CD4-positive, CD25-positive, alpha-beta regulatory T cell (primary cell): ENCODE results near the gene SSC4D. TPM values are rescaled to one million over a fixed set of nuclear protein-coding genes. Genes with fewer than 3 reads are reported as not detected.
"Not testable (repeated sequence)": the region's sequence is repeated elsewhere in the genome, so short reads cannot be mapped to it uniquely, and the experiment has no call there.

Experiments used
- ATAC-seq, 2 donors: fragments of 150-1000 bp; cut with Tn5 transposase; one replicate each; pipeline ENCODE4 v1.10.0; 2021; ENCODE audit warnings: low read depth in 2 of 2, moderate number of reproducible peaks in 2 of 2, moderate library complexity in 1 of 2
- DNase-seq, 3 donors: peaks; one replicate each; pipeline versions ENCODE4 v3.0.0 to v3.0.0-alpha.2; 2012 to 2022; ENCODE audit warnings: mixed read lengths in 1 of 3
- H3K27ac ChIP-seq: one replicate; pipeline ENCODE4 v1.7.0; 2013; ENCODE audit warnings: mild to moderate bottlenecking, low read length; ENCODE audit not compliant: insufficient read depth, poor library complexity, severe bottlenecking
- H3K27me3 ChIP-seq: one replicate; pipeline ENCODE4 v1.7.0; 2013; ENCODE audit warnings: low read length; ENCODE audit not compliant: control insufficient read depth, insufficient read depth
- H3K36me3 ChIP-seq: one replicate; pipeline ENCODE4 v1.7.0; 2013; ENCODE audit warnings: mild to moderate bottlenecking, low read length, moderate library complexity; ENCODE audit not compliant: control insufficient read depth, insufficient read depth
- H3K4me1 ChIP-seq: 2 replicates; pipeline ENCODE4 v1.7.0; 2013; ENCODE audit warnings: mild to moderate bottlenecking, low read length; ENCODE audit not compliant: insufficient read depth, control insufficient read depth, poor library complexity, severe bottlenecking
- H3K4me3 ChIP-seq: one replicate; pipeline ENCODE4 v1.7.0; 2013; ENCODE audit warnings: low read depth, mild to moderate bottlenecking, low read length, moderate library complexity
- H3K9me3 ChIP-seq, 2 experiments: 1 replicate in 1 of 2; 2 replicates in 1 of 2; pipeline ENCODE4 v1.7.0; 2013; ENCODE audit warnings: low read length in 2 of 2, mild to moderate bottlenecking in 1 of 2, moderate library complexity in 1 of 2; ENCODE audit not compliant: control insufficient read depth in 2 of 2
- H3K27ac Mint-ChIP-seq, 3 donors: one replicate each; pipeline ENCODE4 v1.8.0; 2020 to 2022; ENCODE audit warnings: mild to moderate bottlenecking in 3 of 3, mixed read lengths in 3 of 3, moderate library complexity in 2 of 3
- H3K27me3 Mint-ChIP-seq: one replicate; pipeline ENCODE4 v1.8.0; 2022; ENCODE audit warnings: mild to moderate bottlenecking, mixed read lengths
- H3K36me3 Mint-ChIP-seq: one replicate; pipeline ENCODE4 v1.8.0; 2020; ENCODE audit warnings: mixed read lengths
- H3K4me1 Mint-ChIP-seq, 4 donors: one replicate each; pipeline ENCODE4 v1.8.0; 2020 to 2022; ENCODE audit warnings: mixed read lengths in 4 of 4, mild to moderate bottlenecking in 1 of 4
- H3K4me3 Mint-ChIP-seq, 4 donors: one replicate each; pipeline ENCODE4 v1.8.0; 2020 to 2022; ENCODE audit warnings: mild to moderate bottlenecking in 4 of 4, mixed read lengths in 4 of 4, moderate library complexity in 3 of 4
- H3K9me3 Mint-ChIP-seq, 7 donors: one replicate each; pipeline ENCODE4 v1.8.0; 2020 to 2022; ENCODE audit warnings: mixed read lengths in 7 of 7, mild to moderate bottlenecking in 3 of 7, moderate library complexity in 2 of 7
- polyA plus RNA-seq, 4 donors: library from polyadenylated mRNA; unstranded; fragments of 300-500 nt; fragmentation: Illumina TruSeq; gene quantifications; one replicate each; pipeline ENCODE4 v1.2.3, GENCODE V29; 2021
- total RNA-seq: library from RNA; stranded (reverse); gene quantifications from one replicate; pipeline ENCODE4 v1.2.3, GENCODE V29; 2022

SSC4D gene
- total and polyA plus RNA-seq, 5 donors from 2014 or later, result 0.25 to 0.65 TPM; not detected in 3

- H3K27me3 ChIP-seq, result no peaks in the 10 kb centered on the region
- no peaks in the 10 kb centered on the region for H3K9me3 ChIP-seq
- H3K36me3 ChIP-seq, result no peaks in the 10 kb centered on the region
- Mint-ChIP-seq H3K4me3 (peak overlapping the region; percentile 74 to 86 (median 78)), H3K36me3 (no peaks in the 10 kb centered on the region), H3K27me3 (peaks cover 6% of the 10 kb centered on the region), H3K4me1 (peaks cover 2 to 23% (median 7%) of the 10 kb centered on the region in 4 donors), H3K27ac (peak overlapping the region in 1 of 3 donors; percentile 65), H3K9me3 (no peaks in the 10 kb centered on the region)
- peaks cover 24% of the 10 kb centered on the region for H3K4me1 ChIP-seq
- H3K4me3 ChIP-seq, result peak overlapping the region; percentile 52
- H3K27ac ChIP-seq, result no peak overlapping the region
- DNase-seq (peak; percentile 69 to 83 (median 71)), ATAC-seq (peak; percentile 40 to 44)
Observed at GRCh38 chr7:76397409-76398183, 11.9 kb downstream of the SSC4D start.

DNA sequence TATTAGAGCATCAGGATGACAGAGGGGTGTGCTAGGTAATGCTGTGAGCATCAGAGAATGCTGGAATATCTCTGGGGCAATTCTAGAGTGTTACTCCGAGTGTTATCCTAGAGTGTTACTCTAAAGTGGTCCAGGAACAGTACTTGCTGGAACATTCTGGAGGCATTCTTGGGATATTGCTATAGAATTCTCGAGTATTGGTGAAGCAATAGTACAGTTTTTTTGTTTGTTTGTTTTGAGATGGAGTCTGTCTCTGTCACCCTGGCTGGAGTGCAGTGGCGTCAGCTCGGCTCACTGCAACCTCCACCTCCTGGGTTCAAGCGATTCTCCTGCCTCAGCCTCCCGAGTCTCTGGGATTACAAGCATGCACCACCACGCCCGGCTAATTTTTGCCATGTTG lies 12.6 kb downstream of the SSC4D start:
- Histone ChIP-seq H3K36me3 (no peaks in the 10 kb centered on the region), H3K27ac (no peak overlapping the region), H3K4me3 (peak overlapping the region; percentile 52), H3K27me3 (no peaks in the 10 kb centered on the region), H3K9me3 (no peaks in the 10 kb centered on the region), H3K4me1 (peaks cover 26% of the 10 kb centered on the region)
- peaks cover 6% of the 10 kb centered on the region for H3K27me3 Mint-ChIP-seq
- no peak for DNase-seq
- peak overlapping the region in 3 of 4 donors; percentile 35 to 82 (median 73) for H3K4me3 Mint-ChIP-seq
- no peaks in the 10 kb centered on the region for H3K9me3 Mint-ChIP-seq
- H3K27ac Mint-ChIP-seq, result no peak overlapping the region
- no peak for ATAC-seq
- peaks cover 2 to 30% (median 9%) of the 10 kb centered on the region in 4 donors for H3K4me1 Mint-ChIP-seq
- no peaks in the 10 kb centered on the region for H3K36me3 Mint-ChIP-seq

GRCh38 chr7:76395965-76396726 lies 13.4 kb downstream of the SSC4D start:
- no peaks in the 10 kb centered on the region for H3K27me3 ChIP-seq
- no peaks in the 10 kb centered on the region for H3K36me3 Mint-ChIP-seq
- H3K9me3 Mint-ChIP-seq, result no peaks in the 10 kb centered on the region

GRCh38 chr7:76395605-76395964 lies 13.9 kb downstream of the SSC4D start:
- H3K4me1 Mint-ChIP-seq, result peaks cover 2 to 30% (median 9%) of the 10 kb centered on the region in 4 donors
- peak overlapping the region in 2 of 4 donors; percentile 35 to 52 for H3K4me3 Mint-ChIP-seq
- DNase-seq, H3K9me3 Mint-ChIP-seq, H3K4me3 ChIP-seq, H3K27ac ChIP-seq, ATAC-seq, H3K36me3 Mint-ChIP-seq, H3K27ac Mint-ChIP-seq, H3K9me3 ChIP-seq, H3K27me3 ChIP-seq, H3K27me3 Mint-ChIP-seq, H3K36me3 ChIP-seq: not testable (repeated sequence)
- peaks cover 26% of the 10 kb centered on the region for H3K4me1 ChIP-seq

More at GRCh38 chr7:76395965-76396726, 13.4 kb downstream of the SSC4D start:
- Histone ChIP-seq H3K36me3 (no peaks in the 10 kb centered on the region), H3K9me3 (no peaks in the 10 kb centered on the region), H3K4me3 (no peak overlapping the region), H3K4me1 (peaks cover 26% of the 10 kb centered on the region), H3K27ac (no peak overlapping the region)
- no peak overlapping the region for H3K27ac Mint-ChIP-seq
- H3K4me3 Mint-ChIP-seq, result peak overlapping the region in 3 of 4 donors; percentile 22 to 52 (median 35)
- DNase-seq, result no peak
- peaks cover 2 to 30% (median 9%) of the 10 kb centered on the region in 4 donors for H3K4me1 Mint-ChIP-seq
- ATAC-seq, result no peak
- H3K27me3 Mint-ChIP-seq, result peaks cover 8% of the 10 kb centered on the region

GRCh38 chr7:76394957-76395356 lies 14.5 kb downstream of the SSC4D start:
- DNase-seq, result no peak
- H3K4me3 ChIP-seq, result no peak overlapping the region
- peaks cover 26% of the 10 kb centered on the region for H3K4me1 ChIP-seq
- Mint-ChIP-seq H3K4me1 (peaks cover 2 to 30% (median 9%) of the 10 kb centered on the region in 4 donors), H3K4me3 (peak overlapping the region in 3 of 4 donors; percentile 46 to 80 (median 53)), H3K36me3 (no peaks in the 10 kb centered on the region), H3K27ac (no peak overlapping the region), H3K9me3 (no peaks in the 10 kb centered on the region), H3K27me3 (peaks cover 10% of the 10 kb centered on the region)
- H3K9me3 ChIP-seq, result no peaks in the 10 kb centered on the region
- no peaks in the 10 kb centered on the region for H3K36me3 ChIP-seq
- no peaks in the 10 kb centered on the region for H3K27me3 ChIP-seq
- ATAC-seq, result no peak
- no peak overlapping the region for H3K27ac ChIP-seq

- Histone ChIP-seq H3K4me1 (peaks cover 26% of the 10 kb centered on the region), H3K4me3 (peak overlapping the region; percentile 77), H3K9me3 (no peaks in the 10 kb centered on the region), H3K27ac (peak overlapping the region; percentile 67), H3K36me3 (no peaks in the 10 kb centered on the region), H3K27me3 (no peaks in the 10 kb centered on the region)
- peak; percentile 79 to 84 for ATAC-seq
- H3K36me3 Mint-ChIP-seq, result no peaks in the 10 kb centered on the region
- peaks cover 2 to 27% (median 9%) of the 10 kb centered on the region in 4 donors for H3K4me1 Mint-ChIP-seq
- DNase-seq, result peak; percentile 88 to 91 (median 89)
- no peaks in the 10 kb centered on the region for H3K9me3 Mint-ChIP-seq
- peak overlapping the region; percentile 83 to 96 (median 90) for H3K4me3 Mint-ChIP-seq
- peak overlapping the region; percentile 85 to 93 (median 92) for H3K27ac Mint-ChIP-seq
- H3K27me3 Mint-ChIP-seq, result peaks cover 10% of the 10 kb centered on the region
Observed at GRCh38 chr7:76393116-76394031, 16.1 kb downstream of the SSC4D start.

- no peak for DNase-seq
- Mint-ChIP-seq H3K36me3 (no peaks in the 10 kb centered on the region), H3K27me3 (peaks cover 4% of the 10 kb centered on the region), H3K4me1 (peaks cover 0 to 23% (median 3%) of the 10 kb centered on the region in 4 donors), H3K4me3 (peak overlapping the region; percentile 83 to 96 (median 90)), H3K9me3 (no peaks in the 10 kb centered on the region), H3K27ac (peak overlapping the region; percentile 85 to 93 (median 92))
- peak overlapping the region; percentile 77 for H3K4me3 ChIP-seq
- peak overlapping the region; percentile 67 for H3K27ac ChIP-seq
- ATAC-seq, result peak; percentile 1 to 42
- H3K4me1 ChIP-seq, result peaks cover 22% of the 10 kb centered on the region
- no peaks in the 10 kb centered on the region for H3K27me3 ChIP-seq
- no peaks in the 10 kb centered on the region for H3K36me3 ChIP-seq
- H3K9me3 ChIP-seq, result no peaks in the 10 kb centered on the region
Observed at GRCh38 chr7:76392531-76393115, 16.9 kb downstream of the SSC4D start.
